GM19463 (cell line): ENCODE measurements around the gene RCOR1.

Experiments used
- ATAC-seq: cut with Tn5 transposase; IDR thresholded peaks from one replicate; pipeline ENCODE4 v1.9.1; 2021; ENCODE audit warnings: mild to moderate bottlenecking, moderate library complexity; ENCODE audit not compliant: unreplicated experiment

The RCOR1 gene

GRCh38 chr14:102667703-102668102 lies 75.3 kb downstream of the RCOR1 start:
- ATAC-seq: no peak

GRCh38 chr14:102668291-102668873 lies 75.9 kb downstream of the RCOR1 start:
- ATAC-seq: no peak

- ATAC-seq: no peak
These were observed 79.0 kb downstream of the RCOR1 start for GRCh38 chr14:102671410-102671809.

- ATAC-seq: no peak
These were observed 80.0 kb downstream of the RCOR1 start for GRCh38 chr14:102672410-102672960.

GRCh38 chr14:102675396-102675795 lies 82.9 kb downstream of the RCOR1 start:
- ATAC-seq: no peak

GRCh38 chr14:102678394-102678793 lies 85.9 kb downstream of the RCOR1 start:
- no peak for ATAC-seq

GRCh38 chr14:102683399-102684297 lies 91.2 kb downstream of the RCOR1 start:
- ATAC-seq: no peak

GRCh38 chr14:102684298-102684663 lies 91.8 kb downstream of the RCOR1 start:
- no peak for ATAC-seq

- no peak for ATAC-seq
These were observed 93.8 kb downstream of the RCOR1 start for GRCh38 chr14:102686196-102686801.

GRCh38 chr14:102688290-102688689 lies 95.8 kb downstream of the RCOR1 start:
- no peak for ATAC-seq

GRCh38 chr14:102690509-102691286 lies 98.2 kb downstream of the RCOR1 start:
- no peak for ATAC-seq

- no peak for ATAC-seq
These were observed 99.3 kb downstream of the RCOR1 start for GRCh38 chr14:102691763-102692162.

- no peak for ATAC-seq
These were observed 99.9 kb downstream of the RCOR1 start for GRCh38 chr14:102692334-102692733.

- no peak for ATAC-seq
These were observed 100.7 kb downstream of the RCOR1 start for GRCh38 chr14:102693006-102693755.

- no peak for ATAC-seq
These were observed 102.2 kb downstream of the RCOR1 start for GRCh38 chr14:102694530-102695166.

GRCh38 chr14:102695167-102695555 lies 102.7 kb downstream of the RCOR1 start:
- ATAC-seq: no peak

- no peak for ATAC-seq
These were observed 103.9 kb downstream of the RCOR1 start for GRCh38 chr14:102696332-102696731.

- no peak for ATAC-seq
These were observed 104.5 kb downstream of the RCOR1 start for GRCh38 chr14:102696856-102697495.

- no peak for ATAC-seq
These were observed 105.1 kb downstream of the RCOR1 start for GRCh38 chr14:102697501-102697900.
